CD14-positive monocyte (primary cell): ENCODE data around the gene ZFHX3. TPM values are rescaled to one million over a fixed set of nuclear protein-coding genes. Genes with fewer than 3 reads are reported as not detected.
A peak's percentile ranks its signal among the peaks of the same experiment; 100 is the strongest.

Experiments used
- DNase-seq, 3 donors: peaks; one replicate each; pipeline ENCODE4 v3.0.0-alpha.2; 2011 to 2022
- H2AFZ ChIP-seq: 2 replicates; pipeline ENCODE4 v1.6.0; 2012; ENCODE audit warnings: mild to moderate bottlenecking, low read depth, low read length, inconsistent platforms; ENCODE audit not compliant: insufficient read depth, poor library complexity, severe bottlenecking
- H3K27ac ChIP-seq, 2 donors: 1 replicate in 1 of 2; 2 replicates in 1 of 2; pipeline ENCODE4 v1.5.1; 2012 to 2013; ENCODE audit warnings: low read length in 2 of 2, control low read depth in 1 of 2, inconsistent platforms in 1 of 2, low read depth in 1 of 2, mild to moderate bottlenecking in 1 of 2
- H3K27me3 ChIP-seq, 2 donors: one replicate each; pipeline versions ENCODE4 v1.6.0 to v1.6.1; 2011 to 2013; ENCODE audit warnings: low read length in 2 of 2; ENCODE audit not compliant: control insufficient read depth in 2 of 2, insufficient read depth in 2 of 2
- H3K36me3 ChIP-seq, 2 donors: replicated peaks in 1 of 2; 1 replicate in 1 of 2; 2 replicates in 1 of 2; pipeline versions ENCODE4 v1.5.1 to v1.6.1; 2012 to 2013; ENCODE audit warnings: low read length in 2 of 2, control low read depth in 1 of 2, inconsistent platforms in 1 of 2, mild to moderate bottlenecking in 1 of 2; ENCODE audit not compliant: insufficient read depth in 2 of 2, control insufficient read depth in 1 of 2
- H3K4me1 ChIP-seq, 2 donors: 1 replicate in 1 of 2; 2 replicates in 1 of 2; pipeline versions ENCODE4 v1.5.1 to v1.6.1; 2012 to 2013; ENCODE audit warnings: low read length in 2 of 2, control low read depth in 1 of 2, inconsistent platforms in 1 of 2, mild to moderate bottlenecking in 1 of 2, moderate library complexity in 1 of 2; ENCODE audit not compliant: insufficient read depth in 2 of 2, control insufficient read depth in 1 of 2
- H3K4me2 ChIP-seq: replicated peaks from 2 replicates; pipeline ENCODE3; 2012; ENCODE audit warnings: low read length, moderate library complexity, mild to moderate bottlenecking; ENCODE audit not compliant: poor library complexity, severe bottlenecking; ENCODE audit errors: extremely low read depth
- H3K4me3 ChIP-seq, 3 experiments: fragments of 200-600 bp in 1 of 3; sonication (generic) in 1 of 3; replicated peaks in 1 of 3; 1 replicate in 2 of 3; 2 replicates in 1 of 3; pipeline ENCODE4 v1.5.1; 2011 to 2013; ENCODE audit warnings: low read length in 3 of 3, mild to moderate bottlenecking in 3 of 3, control low read depth in 2 of 3, low read depth in 2 of 3, inconsistent platforms in 1 of 3, moderate library complexity in 1 of 3
- H3K79me2 ChIP-seq: 2 replicates; pipeline ENCODE4 v1.6.0; 2012; ENCODE audit warnings: mild to moderate bottlenecking, control low read depth, inconsistent platforms, low read length, moderate library complexity; ENCODE audit not compliant: insufficient read depth
- H3K9ac ChIP-seq: 2 replicates; pipeline ENCODE4 v1.6.0; 2017; ENCODE audit warnings: low read length, mild to moderate bottlenecking; ENCODE audit not compliant: insufficient read depth, poor library complexity, severe bottlenecking
- H3K9me3 ChIP-seq, 2 donors: replicated peaks in 1 of 2; 1 replicate in 1 of 2; 2 replicates in 1 of 2; pipeline versions ENCODE4 v1.5.1 to v1.6.1; 2012 to 2013; ENCODE audit warnings: low read length in 2 of 2, control low read depth in 1 of 2; ENCODE audit not compliant: control insufficient read depth in 1 of 2, insufficient read depth in 1 of 2
- H4K20me1 ChIP-seq: 2 replicates; pipeline ENCODE4 v1.6.0; 2012; ENCODE audit warnings: mild to moderate bottlenecking, low read length, control low read depth, moderate library complexity; ENCODE audit not compliant: insufficient read depth
- H3K27ac Mint-ChIP-seq, 7 donors: one replicate each; pipeline ENCODE4 v1.8.0; 2020; ENCODE audit warnings: mild to moderate bottlenecking in 7 of 7, mixed read lengths in 7 of 7, moderate library complexity in 6 of 7, inconsistent platforms in 2 of 7
- H3K27me3 Mint-ChIP-seq, 3 donors: one replicate each; pipeline ENCODE4 v1.8.0; 2021 to 2022; ENCODE audit warnings: low read depth in 3 of 3, mild to moderate bottlenecking in 3 of 3, mixed read lengths in 3 of 3, moderate library complexity in 3 of 3, inconsistent platforms in 1 of 3
- H3K36me3 Mint-ChIP-seq, 2 donors: one replicate each; pipeline ENCODE4 v1.8.0; 2020; ENCODE audit warnings: mixed read lengths in 2 of 2, inconsistent platforms in 1 of 2, mild to moderate bottlenecking in 1 of 2
- H3K4me1 Mint-ChIP-seq: one replicate; pipeline ENCODE4 v1.8.0; 2020; ENCODE audit warnings: mild to moderate bottlenecking, mixed read lengths
- H3K4me3 Mint-ChIP-seq, 2 donors: one replicate each; pipeline ENCODE4 v1.8.0; 2020; ENCODE audit warnings: mild to moderate bottlenecking in 2 of 2, mixed read lengths in 2 of 2, moderate library complexity in 1 of 2
- H3K9me3 Mint-ChIP-seq, 7 donors: one replicate each; pipeline ENCODE4 v1.8.0; 2020 to 2022; ENCODE audit warnings: mixed read lengths in 7 of 7, mild to moderate bottlenecking in 6 of 7, moderate library complexity in 6 of 7, inconsistent platforms in 2 of 7
- WGBS: methylation state at CpG from one replicate; pipeline ENCODE4 v1.1.5; 2013; ENCODE audit warnings: missing lambda C conversion rate; ENCODE audit not compliant: insufficient coverage; 5-methylcytosine and 5-hydroxymethylcytosine counted together
- intact Hi-C, 2 donors: fragments of 100-400 bp; cut with micrococcal nuclease; formaldehyde crosslinking; loops; one replicate each; pipeline versions ENCODE4 v1.15.0 to v1.15.1; 2023
- polyA plus RNA-seq, 3 donors: library from polyadenylated mRNA; depleted of rRNA in 1 of 3; unstranded in 2 of 3; stranded (reverse) in 1 of 3; fragments of 300-500 nt in 2 of 3; fragments of >200 nt in 1 of 3; fragmentation: Illumina TruSeq in 2 of 3; gene quantifications; 1 replicate in 2 of 3; 2 replicates in 1 of 3; pipeline ENCODE4 v1.2.3, GENCODE V29; 2012 to 2021
- TF ChIP-seq, protein P1 (sequence below): fragments of 200-600 bp; IDR thresholded peaks from one replicate; pipeline ENCODE4 v1.8.0; 2022; ENCODE audit warnings: antibody characterized with exemption, mild to moderate bottlenecking

Gene ZFHX3
- polyA plus RNA-seq, 3 donors = 0.42 to 4.2 (median 0.43) TPM

DNA sequence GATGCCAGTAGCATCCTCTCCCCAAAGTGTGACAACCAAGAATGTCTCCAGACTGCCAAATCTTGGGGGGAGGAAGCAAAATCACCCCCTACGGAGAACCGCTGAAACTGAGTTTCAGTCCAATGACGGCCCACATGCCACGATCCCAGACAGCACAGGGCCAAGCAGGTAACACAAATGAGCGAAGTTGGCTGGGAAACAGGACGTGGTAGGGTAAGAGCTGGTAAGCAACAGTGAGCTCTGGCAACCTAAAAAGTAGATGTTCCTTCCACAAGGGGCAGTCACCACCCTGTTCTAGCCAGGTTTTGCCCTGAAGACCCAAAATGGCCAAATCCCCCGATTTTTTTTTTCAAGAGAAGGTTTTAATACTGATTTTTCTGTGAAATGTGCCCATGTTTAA, 25.4 kb downstream of the ZFHX3 start:
- 97% methylated on average over 6 of the region's 7 CpGs for WGBS
- Histone ChIP-seq H2AFZ (no peak overlapping the region), H3K4me3 (no peak overlapping the region), H3K4me1 (no peaks in the 10 kb centered on the region), H3K27ac (no peak overlapping the region), H3K9ac (no peak overlapping the region), H3K4me2 (no peak overlapping the region), H3K79me2 (peaks cover 12% of the 10 kb centered on the region), H3K9me3 (no peaks in the 10 kb centered on the region), H3K36me3 (no peaks in the 10 kb centered on the region), H4K20me1 (peaks cover 94% of the 10 kb centered on the region), H3K27me3 (no peaks in the 10 kb centered on the region)
- TF ChIP-seq, protein P1, sequence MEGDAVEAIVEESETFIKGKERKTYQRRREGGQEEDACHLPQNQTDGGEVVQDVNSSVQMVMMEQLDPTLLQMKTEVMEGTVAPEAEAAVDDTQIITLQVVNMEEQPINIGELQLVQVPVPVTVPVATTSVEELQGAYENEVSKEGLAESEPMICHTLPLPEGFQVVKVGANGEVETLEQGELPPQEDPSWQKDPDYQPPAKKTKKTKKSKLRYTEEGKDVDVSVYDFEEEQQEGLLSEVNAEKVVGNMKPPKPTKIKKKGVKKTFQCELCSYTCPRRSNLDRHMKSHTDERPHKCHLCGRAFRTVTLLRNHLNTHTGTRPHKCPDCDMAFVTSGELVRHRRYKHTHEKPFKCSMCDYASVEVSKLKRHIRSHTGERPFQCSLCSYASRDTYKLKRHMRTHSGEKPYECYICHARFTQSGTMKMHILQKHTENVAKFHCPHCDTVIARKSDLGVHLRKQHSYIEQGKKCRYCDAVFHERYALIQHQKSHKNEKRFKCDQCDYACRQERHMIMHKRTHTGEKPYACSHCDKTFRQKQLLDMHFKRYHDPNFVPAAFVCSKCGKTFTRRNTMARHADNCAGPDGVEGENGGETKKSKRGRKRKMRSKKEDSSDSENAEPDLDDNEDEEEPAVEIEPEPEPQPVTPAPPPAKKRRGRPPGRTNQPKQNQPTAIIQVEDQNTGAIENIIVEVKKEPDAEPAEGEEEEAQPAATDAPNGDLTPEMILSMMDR = no peak
- intact Hi-C loops = no loop called here
- H3K27ac Mint-ChIP-seq = peak overlapping the region in 1 of 7 donors; percentile 15
- no peak for DNase-seq
- H3K36me3 Mint-ChIP-seq = peaks cover 0 to 4% of the 10 kb centered on the region in 2 donors
- H3K4me1 Mint-ChIP-seq = peaks cover 14% of the 10 kb centered on the region
- no peak overlapping the region for H3K4me3 Mint-ChIP-seq
- peaks cover 0 to under 1% (median 0%) of the 10 kb centered on the region in 7 donors for H3K9me3 Mint-ChIP-seq
- peaks cover 0 to 4% (median 3%) of the 10 kb centered on the region in 3 donors for H3K27me3 Mint-ChIP-seq

DNA sequence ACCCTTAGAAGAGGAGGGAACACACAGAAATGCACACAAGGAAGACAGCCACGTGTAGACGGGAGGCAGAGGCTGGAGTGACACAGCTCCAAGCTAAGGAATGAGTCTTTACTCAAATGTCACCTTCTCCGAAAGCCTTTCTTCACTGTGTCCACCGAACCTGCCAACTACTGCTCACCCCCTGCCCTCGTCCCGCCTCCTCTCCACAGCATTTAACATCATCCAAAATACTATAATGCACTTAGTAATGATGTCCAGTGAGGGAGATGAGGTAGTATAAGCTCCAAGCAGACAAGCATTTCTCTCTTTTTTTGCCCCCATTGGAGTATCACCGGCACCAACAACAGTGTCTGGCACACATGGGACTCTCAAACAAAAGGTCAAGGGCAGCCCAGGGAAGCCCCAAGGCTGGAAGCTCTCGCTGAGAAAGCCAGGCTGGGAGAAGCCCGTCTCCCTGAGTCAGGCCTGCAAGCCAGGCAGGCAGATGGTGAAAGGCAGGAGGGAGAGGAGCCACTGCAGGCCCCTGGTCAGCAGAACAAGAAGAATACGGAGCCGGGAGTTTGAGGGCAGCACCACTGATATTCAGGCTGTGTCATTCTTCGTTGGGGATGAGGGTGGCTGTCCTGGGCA, 25.9 kb downstream of the ZFHX3 start:
- H4K20me1 ChIP-seq = peaks cover 94% of the 10 kb centered on the region
- H3K9ac ChIP-seq = no peak overlapping the region
- no peak for DNase-seq
- peaks cover 8% of the 10 kb centered on the region for H3K79me2 ChIP-seq
- no peaks in the 10 kb centered on the region for H3K4me1 ChIP-seq
- no peak overlapping the region for H3K4me2 ChIP-seq
- H3K27ac Mint-ChIP-seq = no peak overlapping the region
- H3K36me3 Mint-ChIP-seq = peaks cover 0 to 4% of the 10 kb centered on the region in 2 donors
- H2AFZ ChIP-seq = no peak overlapping the region
- H3K9me3 ChIP-seq = no peaks in the 10 kb centered on the region
- no peaks in the 10 kb centered on the region for H3K36me3 ChIP-seq
- intact Hi-C loops = no loop called here
- H3K4me3 ChIP-seq = no peak overlapping the region
- 100% methylated on average over 7 of the region's 12 CpGs for WGBS
- H3K27me3 ChIP-seq = no peaks in the 10 kb centered on the region
- H3K9me3 Mint-ChIP-seq = no peaks in the 10 kb centered on the region
- H3K4me1 Mint-ChIP-seq = peaks cover 14% of the 10 kb centered on the region
- H3K27ac ChIP-seq = no peak overlapping the region
- peaks cover 0 to 4% (median 3%) of the 10 kb centered on the region in 3 donors for H3K27me3 Mint-ChIP-seq
- H3K4me3 Mint-ChIP-seq = no peak overlapping the region
- TF ChIP-seq, protein P1 = no peak
